ENCODE data around the gene DOK5. TPM values are rescaled to one million over a fixed set of nuclear protein-coding genes. Genes with fewer than 3 reads are reported as not detected.
A peak's percentile ranks its signal among the peaks of the same experiment; 100 is the strongest.

DOK5 gene
- polyA plus RNA-seq, 1 of the 3 experiments (the other 2 are of a cell fraction) = 12.4 TPM

- TF ChIP-seq FOXJ3 (CRISPR knock-in tag; IDR thresholded peaks at IDR 0.05) (no peak), YY1 (IDR thresholded peaks at IDR 0.05; ENCODE audit: low read depth) (no peak), ZBTB33 (IDR thresholded peaks at IDR 0.05; ENCODE audit: borderline replicate concordance, low read depth) (no peak)
Observed at GRCh38 chr20:54642864-54643667, 167.7 kb downstream of the DOK5 start (continued).

GRCh38 chr20:54643761-54644160 lies 168.4 kb downstream of the DOK5 start:
- Histone ChIP-seq H2AFZ (ENCODE audit: low read depth) (no peak overlapping the region), H3K4me3 (ENCODE audit: low read depth in 2 of 2, low read length in 1 of 2) (no peak overlapping the region), H3K27ac (ENCODE audit: low read depth in 2 of 2, low read length in 1 of 2) (peak overlapping the region in 1 of 2 experiments; percentile 40; a peak in 1 of 4 replicates), H3K4me2 (no peak overlapping the region; the same call in 1 of the 2 replicates), H3K9ac (no peak overlapping the region), H3K27me3 (ENCODE audit: insufficient read depth) (no peaks in the 10 kb centered on the region), H3K9me3 (no peaks in the 10 kb centered on the region), H4K20me1 (ENCODE audit: insufficient read depth) (no peaks in the 10 kb centered on the region), H3K79me2 (ENCODE audit: insufficient read depth) (no peaks in the 10 kb centered on the region), H3K36me3 (replicated peaks in 1 of 2; ENCODE audit: control insufficient read depth in 1 of 2, insufficient read depth in 2 of 2, low read length in 1 of 2) (no peaks in the 10 kb centered on the region), H3K4me1 (ENCODE audit: control insufficient read depth in 1 of 2, insufficient read depth in 2 of 2, low read depth in 1 of 2, low read length in 1 of 2) (peaks cover 0 to 9% of the 10 kb centered on the region in 2 experiments; a peak in 1 of 4 replicates), H3K9me2 (no peaks in the 10 kb centered on the region), H3F3A (replicated peaks; ENCODE audit: insufficient read depth) (no peaks in the 10 kb centered on the region)
- ChIA-PET CTCF (interaction anchor here (1.7 kb wide), 1 partner anchor 547 kb away, joined by 5 read pairs; no protein-coding TSS in a partner anchor), POLR2A (no interaction called here)
- DNase-seq = no peak
- WGBS (ENCODE audit: low lambda C conversion rate) = 46% methylated on average over 4 of the region's 4 CpGs
- TF ChIP-seq USF1 (IDR thresholded peaks at IDR 0.05; ENCODE audit: borderline replicate concordance, low read depth) (no peak), RXRA (IDR thresholded peaks at IDR 0.05; ENCODE audit: borderline replicate concordance, low read depth) (no peak), FOSL2 (IDR thresholded peaks at IDR 0.05; ENCODE audit: borderline replicate concordance, low read depth) (peak; percentile 45; the same call in 1 of the 2 replicates), GABPA (IDR thresholded peaks at IDR 0.05; ENCODE audit: low read depth) (no peak), MEF2A (IDR thresholded peaks at IDR 0.05; ENCODE audit: borderline replicate concordance, low read depth) (no peak), CHD2 (IDR thresholded peaks at IDR 0.05; ENCODE audit: low read length, partially characterized antibody) (no peak), CTCF (IDR thresholded peaks at IDR 0.05) (no peak), TCF12 (IDR thresholded peaks at IDR 0.05) (no peak), ELF1 (IDR thresholded peaks at IDR 0.05) (no peak), NFIC (IDR thresholded peaks at IDR 0.05; ENCODE audit: borderline replicate concordance) (peak; percentile 64), SIN3A (IDR thresholded peaks at IDR 0.05; ENCODE audit: borderline replicate concordance, low read depth, low read length) (no peak), POLR2AphosphoS5 (IDR thresholded peaks at IDR 0.05; ENCODE audit: low read depth, low read length) (no peak), JUND (IDR thresholded peaks at IDR 0.05) (peak; percentile 56), FOXM1 (IDR thresholded peaks at IDR 0.05; ENCODE audit: low read depth) (no peak), RCOR1 (IDR thresholded peaks at IDR 0.05; ENCODE audit: low read length) (no peak), MXI1 (IDR thresholded peaks at IDR 0.05; ENCODE audit: low read depth, low read length) (no peak), RAD21 (IDR thresholded peaks at IDR 0.05; ENCODE audit: low read length) (no peak), NRF1 (IDR thresholded peaks at IDR 0.05; ENCODE audit: low read depth, low read length) (no peak), EP300 (IDR thresholded peaks at IDR 0.05; ENCODE audit: borderline replicate concordance in 1 of 2, low read depth in 1 of 2, low read length in 1 of 2) (peak in 1 of 2 experiments; percentile 38; a peak in 1 of 4 replicates), RFX5 (IDR thresholded peaks at IDR 0.05; ENCODE audit: low read length) (no peak), SMC3 (IDR thresholded peaks at IDR 0.05; ENCODE audit: low read depth, low read length) (no peak), FOXJ3 (CRISPR knock-in tag; IDR thresholded peaks at IDR 0.05) (no peak), MAX (IDR thresholded peaks at IDR 0.05; ENCODE audit: low read depth) (no peak), TEAD4 (IDR thresholded peaks at IDR 0.05; ENCODE audit: borderline replicate concordance, insufficient read depth) (no peak), ZBTB33 (IDR thresholded peaks at IDR 0.05; ENCODE audit: borderline replicate concordance, low read depth) (no peak), YY1 (IDR thresholded peaks at IDR 0.05; ENCODE audit: low read depth) (no peak)
